Choroid plexus epithelial cell (primary cell): ENCODE data around the gene FGFR2.
"Not testable (repeated sequence)": the region's sequence is repeated elsewhere in the genome, so short reads cannot be mapped to it uniquely, and the experiment has no call there.

Experiments used
- DNase-seq: peaks from one replicate; pipeline ENCODE4 v3.0.0-alpha.2; 2010; ENCODE audit warnings: low read depth
- H3K4me3 ChIP-seq: 2 replicates; pipeline ENCODE4 v1.5.1; 2011; ENCODE audit warnings: low read depth, mild to moderate bottlenecking, control low read depth, low read length, moderate library complexity
- CTCF ChIP-seq: conservative IDR thresholded peaks from 2 replicates; pipeline ENCODE4 v1.5.1; 2011; ENCODE audit warnings: low read depth, mild to moderate bottlenecking, control low read depth, inconsistent platforms, low read length, moderate library complexity

The FGFR2 gene

GRCh38 chr10:121568275-121568674, 30.0 kb downstream of the FGFR2 start:
- no peak for DNase-seq
- TF ChIP-seq CTCF: no peak
- no peak overlapping the region for H3K4me3 ChIP-seq

- no peak for TF ChIP-seq CTCF
- H3K4me3 ChIP-seq: no peak overlapping the region
- DNase-seq: no peak
Observed at GRCh38 chr10:121567569-121567968, 30.7 kb downstream of the FGFR2 start.

GRCh38 chr10:121566755-121567154, 31.5 kb downstream of the FGFR2 start:
- no peak for TF ChIP-seq CTCF
- DNase-seq: no peak
- H3K4me3 ChIP-seq: no peak overlapping the region

GRCh38 chr10:121559326-121560026, 38.8 kb downstream of the FGFR2 start:
- H3K4me3 ChIP-seq: no peak overlapping the region
- no peak for TF ChIP-seq CTCF
- DNase-seq: no peak

- TF ChIP-seq CTCF: no peak
- no peak for DNase-seq
- H3K4me3 ChIP-seq: no peak overlapping the region
Observed at GRCh38 chr10:121558238-121558637, 40.0 kb downstream of the FGFR2 start.

- H3K4me3 ChIP-seq: no peak overlapping the region
- no peak for DNase-seq
- no peak for TF ChIP-seq CTCF
Observed at GRCh38 chr10:121556918-121557573, 41.2 kb downstream of the FGFR2 start.

GRCh38 chr10:121556455-121556854, 41.8 kb downstream of the FGFR2 start:
- TF ChIP-seq CTCF: no peak
- no peak for DNase-seq
- H3K4me3 ChIP-seq: no peak overlapping the region

GRCh38 chr10:121554916-121555315, 43.3 kb downstream of the FGFR2 start:
- not testable (repeated sequence) for H3K4me3 ChIP-seq, DNase-seq
